Glomerular endothelial cell (primary cell): Measurements from ENCODE around the gene LRRC2. TPM values are rescaled to one million over a fixed set of nuclear protein-coding genes. Genes with fewer than 3 reads are reported as not detected.

Experiments
- total RNA-seq: library from RNA; depleted of rRNA; stranded (reverse); fragments of >200 nt; gene quantifications from 2 replicates; pipeline ENCODE4 v1.2.3, GENCODE V29; 2015

Gene LRRC2
- total RNA-seq, 1 donor from 2014 or later: 0.41 TPM

Other genes with a start within 250 kb of the LRRC2 start
- not detected in 2 replicates for gene CCR2, start 212.2 kb downstream of the LRRC2 start, total RNA-seq
- not detected in 2 replicates for gene CCR5, start 195.4 kb downstream of the LRRC2 start, total RNA-seq
- 11.5 and 15.8 TPM in 2 replicates for gene CCRL2, start 159.0 kb downstream of the LRRC2 start, total RNA-seq
- not detected in 2 replicates for gene LTF, start 101.4 kb downstream of the LRRC2 start, total RNA-seq
- gene RTP3, start 68.3 kb downstream of the LRRC2 start, total RNA-seq: not detected in 2 replicates
- not detected in 2 replicates for gene FAM240A, start 46.2 kb upstream of the LRRC2 start, total RNA-seq
- 7.8 and 13.5 TPM in 2 replicates for gene ALS2CL, start 127.4 kb upstream of the LRRC2 start, total RNA-seq
- gene TMIE, start 135.1 kb upstream of the LRRC2 start, total RNA-seq: not detected in 2 replicates
- not detected in 2 replicates for gene PRSS50, start 151.6 kb upstream of the LRRC2 start, total RNA-seq